SJCRH30 (cell line): Measurements from ENCODE around the gene PGRMC2. TPM values are rescaled to one million over a fixed set of nuclear protein-coding genes. Genes with fewer than 3 reads are reported as not detected.

Experiments used
- DNase-seq, 2 experiments: peaks; one replicate each; pipeline ENCODE4 v3.0.0-alpha.2; 2015 to 2020
- H3K27ac ChIP-seq: fragments of 250-450 bp; sonication (Bioruptor Pico); 2 replicates; pipeline ENCODE4 v1.5.1; 2020; ENCODE audit warnings: mild to moderate bottlenecking, moderate library complexity
- H3K27me3 ChIP-seq: fragments of 250-450 bp; sonication (Bioruptor Pico); 2 replicates; pipeline ENCODE4 v1.5.1; 2020; ENCODE audit warnings: mild to moderate bottlenecking, moderate library complexity
- H3K36me3 ChIP-seq: fragments of 250-450 bp; sonication (Bioruptor Pico); 2 replicates; pipeline ENCODE4 v1.5.1; 2020; ENCODE audit warnings: mild to moderate bottlenecking, moderate library complexity
- H3K4me1 ChIP-seq: fragments of 250-450 bp; sonication (Bioruptor Pico); 2 replicates; pipeline ENCODE4 v1.5.1; 2020; ENCODE audit warnings: mild to moderate bottlenecking, moderate library complexity
- H3K4me3 ChIP-seq: fragments of 250-450 bp; sonication (Bioruptor Pico); 2 replicates; pipeline ENCODE4 v1.5.1; 2020; ENCODE audit warnings: mild to moderate bottlenecking, moderate library complexity
- H3K9me3 ChIP-seq: fragments of 250-450 bp; sonication (Bioruptor Pico); replicated peaks from 2 replicates; pipeline ENCODE4 v1.5.1; 2020; ENCODE audit warnings: mild to moderate bottlenecking, moderate library complexity
- total RNA-seq: library from RNA; depleted of rRNA; stranded (reverse); fragments of >200 nt; shearing (Covaris generic); gene quantifications from 2 replicates; pipeline ENCODE4 v1.2.3, GENCODE V29; 2014

PGRMC2 gene
- total RNA-seq, 1 experiment from 2014 or later = 20.2 TPM

DNA sequence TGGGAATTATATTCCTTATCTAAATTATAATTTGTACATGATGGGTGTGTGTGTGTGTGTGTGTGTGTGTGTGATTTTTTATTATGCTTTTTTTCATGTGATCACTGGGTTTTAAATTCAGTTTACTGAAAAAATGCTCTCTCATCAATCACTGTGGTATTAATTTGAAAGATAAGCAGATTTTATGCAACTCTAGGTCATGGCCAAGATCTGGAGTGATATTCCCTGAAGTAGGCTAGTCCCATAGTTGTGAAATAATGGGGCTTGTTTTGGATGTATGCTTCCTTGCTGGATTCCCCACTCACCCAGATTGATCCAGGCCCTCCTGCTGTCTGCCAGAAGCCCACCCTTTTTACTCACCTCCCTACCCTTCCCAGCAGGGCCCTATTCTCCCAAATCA, 22.0 kb upstream of the PGRMC2 start:
- H3K27ac ChIP-seq = peak overlapping the region; percentile 12
- no peak overlapping the region for H3K4me3 ChIP-seq
- no peaks in the 10 kb centered on the region for H3K9me3 ChIP-seq
- no peaks in the 10 kb centered on the region for H3K27me3 ChIP-seq
- peaks cover 14% of the 10 kb centered on the region for H3K4me1 ChIP-seq
- H3K36me3 ChIP-seq = peaks cover 3% of the 10 kb centered on the region; the same call in 1 of the 2 replicates
- no peak for DNase-seq

GRCh38 chr4:128308986-128309385, 21.4 kb upstream of the PGRMC2 start:
- peaks cover 3% of the 10 kb centered on the region; the same call in 1 of the 2 replicates for H3K36me3 ChIP-seq
- no peaks in the 10 kb centered on the region for H3K9me3 ChIP-seq
- H3K4me3 ChIP-seq = no peak overlapping the region
- H3K27ac ChIP-seq = no peak overlapping the region
- DNase-seq = no peak
- H3K27me3 ChIP-seq = no peaks in the 10 kb centered on the region
- H3K4me1 ChIP-seq = peaks cover 14% of the 10 kb centered on the region

GRCh38 chr4:128307123-128307571, 19.5 kb upstream of the PGRMC2 start:
- Histone ChIP-seq H3K4me3 (no peak overlapping the region), H3K36me3 (peaks cover 3% of the 10 kb centered on the region; the same call in 1 of the 2 replicates), H3K9me3 (no peaks in the 10 kb centered on the region), H3K4me1 (peaks cover 14% of the 10 kb centered on the region), H3K27ac (no peak overlapping the region), H3K27me3 (no peaks in the 10 kb centered on the region)
- DNase-seq = no peak

DNA sequence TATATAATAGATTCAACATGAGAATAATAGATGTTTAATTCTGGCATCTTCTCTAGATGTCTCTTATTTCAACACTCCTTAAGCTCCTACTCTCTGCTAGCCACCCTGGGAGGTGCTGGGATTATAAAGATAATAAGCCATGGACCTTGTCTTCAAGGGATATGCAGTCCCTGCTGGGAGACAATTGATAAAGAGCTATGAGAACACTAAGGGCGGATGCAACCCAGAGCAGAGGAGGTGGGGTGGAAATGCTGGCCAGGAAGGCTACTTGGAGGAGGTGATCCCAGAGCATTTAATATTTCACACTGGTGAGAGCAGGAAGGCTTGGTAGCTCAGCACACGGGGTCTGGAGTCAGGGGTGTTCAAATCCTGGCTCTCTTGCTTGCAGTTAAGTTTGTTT, 18.3 kb upstream of the PGRMC2 start:
- Histone ChIP-seq H3K27me3 (no peaks in the 10 kb centered on the region), H3K4me1 (peaks cover 14% of the 10 kb centered on the region), H3K4me3 (no peak overlapping the region), H3K27ac (no peak overlapping the region), H3K9me3 (no peaks in the 10 kb centered on the region), H3K36me3 (peaks cover 3% of the 10 kb centered on the region; the same call in 1 of the 2 replicates)
- DNase-seq = no peak

DNA sequence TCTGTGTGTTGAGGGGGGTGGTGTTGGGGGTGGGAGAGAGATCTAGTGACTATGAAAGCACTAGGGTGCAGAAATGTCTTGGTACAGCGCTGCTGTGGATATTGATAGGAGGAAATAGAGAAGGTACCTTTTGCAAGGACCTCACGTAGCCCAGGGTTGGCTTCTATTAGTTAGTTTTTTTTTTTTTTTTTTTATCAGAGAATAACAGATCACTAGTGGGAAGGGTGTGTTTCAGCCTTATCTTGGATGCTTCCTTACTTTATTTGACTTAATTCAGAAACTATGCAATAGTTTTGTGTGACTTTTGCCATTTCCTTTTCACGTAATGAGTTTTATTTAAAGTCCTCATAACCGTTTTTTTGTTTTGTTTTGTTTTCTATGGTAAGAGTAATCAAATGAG, 16.4 kb upstream of the PGRMC2 start:
- no peak for DNase-seq
- H3K9me3 ChIP-seq = no peaks in the 10 kb centered on the region
- H3K27me3 ChIP-seq = no peaks in the 10 kb centered on the region
- H3K36me3 ChIP-seq = peaks cover 3% of the 10 kb centered on the region; the same call in 1 of the 2 replicates
- no peak overlapping the region for H3K27ac ChIP-seq
- peaks cover under 1% of the 10 kb centered on the region for H3K4me1 ChIP-seq
- H3K4me3 ChIP-seq = no peak overlapping the region

DNA sequence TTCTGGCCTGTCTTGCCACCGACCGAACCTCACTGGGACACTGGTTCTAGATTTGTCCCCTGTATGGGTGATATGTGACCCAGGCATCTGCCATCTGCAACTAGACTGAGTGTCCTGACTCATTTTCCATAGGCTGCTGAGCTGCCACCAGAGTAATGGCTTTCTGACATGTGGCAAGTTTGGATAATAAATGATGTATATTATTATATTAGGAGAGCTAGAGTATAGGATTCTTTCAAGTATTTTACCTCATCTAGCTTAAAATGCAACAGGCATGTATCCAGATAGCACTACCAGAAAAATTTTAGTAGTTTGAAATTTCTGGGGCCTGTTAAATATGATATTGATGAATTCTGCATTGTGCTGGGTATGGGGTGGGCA, 15.8 kb upstream of the PGRMC2 start:
- H3K27ac ChIP-seq = no peak overlapping the region
- no peaks in the 10 kb centered on the region for H3K4me1 ChIP-seq
- no peaks in the 10 kb centered on the region for H3K27me3 ChIP-seq
- H3K36me3 ChIP-seq = peaks cover 3% of the 10 kb centered on the region; the same call in 1 of the 2 replicates
- H3K4me3 ChIP-seq = no peak overlapping the region
- no peak for DNase-seq
- no peaks in the 10 kb centered on the region for H3K9me3 ChIP-seq

GRCh38 chr4:128301979-128302378, 14.4 kb upstream of the PGRMC2 start:
- peaks cover 3% of the 10 kb centered on the region; the same call in 1 of the 2 replicates for H3K36me3 ChIP-seq
- no peaks in the 10 kb centered on the region for H3K9me3 ChIP-seq

DNA sequence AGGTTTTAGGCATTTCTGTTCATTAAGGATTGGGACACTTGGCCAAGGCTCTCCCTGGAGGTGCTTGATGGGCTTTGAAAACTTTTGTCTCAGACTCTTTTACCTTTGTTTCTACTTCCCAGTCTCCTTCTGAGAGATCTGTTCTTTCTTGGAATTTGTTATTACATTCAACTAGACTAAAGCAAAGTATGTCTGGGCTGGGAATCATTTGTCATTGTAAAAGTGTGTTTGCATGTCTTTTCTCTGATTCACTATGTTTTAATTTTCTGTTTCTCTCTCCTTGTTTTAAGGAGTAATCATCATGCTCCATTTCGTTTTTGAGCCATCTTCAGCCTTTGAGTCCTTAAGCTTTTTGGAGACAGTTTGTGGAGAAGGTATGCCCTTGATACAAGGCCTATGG, 12.2 kb upstream of the PGRMC2 start:
- H3K4me3 ChIP-seq = no peak overlapping the region
- H3K27ac ChIP-seq = no peak overlapping the region
- H3K9me3 ChIP-seq = no peaks in the 10 kb centered on the region
- no peaks in the 10 kb centered on the region for H3K36me3 ChIP-seq
- no peak for DNase-seq
- H3K27me3 ChIP-seq = no peaks in the 10 kb centered on the region
- H3K4me1 ChIP-seq = no peaks in the 10 kb centered on the region

More at GRCh38 chr4:128301979-128302378, 14.4 kb upstream of the PGRMC2 start:
- no peaks in the 10 kb centered on the region for H3K27me3 ChIP-seq
- H3K4me3 ChIP-seq = no peak overlapping the region
- no peak overlapping the region for H3K27ac ChIP-seq
- no peak for DNase-seq
- H3K4me1 ChIP-seq = no peaks in the 10 kb centered on the region

- H3K4me1 ChIP-seq = no peaks in the 10 kb centered on the region
- no peaks in the 10 kb centered on the region for H3K36me3 ChIP-seq
- H3K9me3 ChIP-seq = no peaks in the 10 kb centered on the region
- no peak for DNase-seq
- H3K27ac ChIP-seq = no peak overlapping the region
- H3K27me3 ChIP-seq = no peaks in the 10 kb centered on the region
- no peak overlapping the region for H3K4me3 ChIP-seq
Measured at GRCh38 chr4:128298852-128299251, 11.2 kb upstream of the PGRMC2 start.

GRCh38 chr4:128298146-128298758, 10.6 kb upstream of the PGRMC2 start:
- no peaks in the 10 kb centered on the region for H3K4me1 ChIP-seq
- no peaks in the 10 kb centered on the region for H3K9me3 ChIP-seq
- H3K27me3 ChIP-seq = no peaks in the 10 kb centered on the region
- H3K4me3 ChIP-seq = no peak overlapping the region
- no peak overlapping the region for H3K27ac ChIP-seq
- no peak for DNase-seq
- no peaks in the 10 kb centered on the region for H3K36me3 ChIP-seq

GRCh38 chr4:128295255-128295654, 7.6 kb upstream of the PGRMC2 start:
- Histone ChIP-seq H3K27me3 (no peaks in the 10 kb centered on the region), H3K9me3 (no peaks in the 10 kb centered on the region), H3K36me3 (no peaks in the 10 kb centered on the region), H3K27ac (no peak overlapping the region), H3K4me1 (no peaks in the 10 kb centered on the region), H3K4me3 (no peak overlapping the region)
- no peak for DNase-seq

DNA sequence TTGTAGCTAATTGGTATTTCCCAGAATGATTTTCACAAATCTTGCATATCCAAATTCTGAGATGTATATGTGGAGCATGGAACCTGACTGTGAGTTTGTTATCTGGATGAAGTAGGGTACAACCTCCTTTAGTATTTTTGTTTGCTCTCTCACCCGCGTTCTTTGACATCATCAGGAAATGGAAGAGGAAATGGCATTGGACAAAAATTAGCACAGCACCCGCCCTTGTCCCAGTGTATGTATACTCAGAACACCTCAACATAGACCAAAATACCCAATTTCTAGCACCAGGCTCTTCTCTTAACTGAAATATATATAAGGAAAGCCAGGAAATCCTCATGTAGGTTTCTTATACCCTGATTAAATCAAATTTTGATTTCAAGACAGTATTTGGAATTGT, 6.9 kb upstream of the PGRMC2 start:
- Histone ChIP-seq H3K27me3 (no peaks in the 10 kb centered on the region), H3K4me3 (no peak overlapping the region), H3K27ac (no peak overlapping the region), H3K9me3 (no peaks in the 10 kb centered on the region), H3K4me1 (no peaks in the 10 kb centered on the region), H3K36me3 (no peaks in the 10 kb centered on the region)
- no peak for DNase-seq

- Histone ChIP-seq H3K36me3 (no peaks in the 10 kb centered on the region), H3K9me3 (no peaks in the 10 kb centered on the region)
- no peak for DNase-seq
Measured at GRCh38 chr4:128292349-128292748, 4.7 kb upstream of the PGRMC2 start.

GRCh38 chr4:128291096-128291495, 3.5 kb upstream of the PGRMC2 start:
- Histone ChIP-seq H3K4me3 (no peak overlapping the region), H3K9me3 (no peaks in the 10 kb centered on the region), H3K27ac (no peak overlapping the region), H3K36me3 (no peaks in the 10 kb centered on the region), H3K27me3 (no peaks in the 10 kb centered on the region), H3K4me1 (peaks cover 6% of the 10 kb centered on the region)
- DNase-seq = no peak

More at GRCh38 chr4:128292349-128292748, 4.7 kb upstream of the PGRMC2 start:
- H3K27me3 ChIP-seq = no peaks in the 10 kb centered on the region
- H3K4me3 ChIP-seq = no peak overlapping the region
- no peak overlapping the region for H3K27ac ChIP-seq
- H3K4me1 ChIP-seq = peaks cover 6% of the 10 kb centered on the region

GRCh38 chr4:128290526-128290925, 2.9 kb upstream of the PGRMC2 start:
- Histone ChIP-seq H3K4me1 (peaks cover 8% of the 10 kb centered on the region), H3K27ac (no peak overlapping the region), H3K27me3 (no peaks in the 10 kb centered on the region), H3K4me3 (no peak overlapping the region), H3K36me3 (peaks cover 3% of the 10 kb centered on the region; the same call in 1 of the 2 replicates), H3K9me3 (no peaks in the 10 kb centered on the region)
- no peak for DNase-seq
